ENCODE results near the gene WDHD1. TPM values are rescaled to one million over a fixed set of nuclear protein-coding genes. Genes with fewer than 3 reads are reported as not detected.
"Not testable (repeated sequence)": the region's sequence is repeated elsewhere in the genome, so short reads cannot be mapped to it uniquely, and the experiment has no call there.

Gene WDHD1
- total RNA-seq, 6 experiments from 2014 or later, result 9.8 to 20.3 (median 17.8) TPM

GRCh38 chr14:54906075-54906474 lies 120.8 kb downstream of the WDHD1 start:
- Mint-ChIP-seq H3K9me3 (no peaks in the 10 kb centered on the region), H3K27me3 (ENCODE audit: insufficient read depth) (peaks cover 2% of the 10 kb centered on the region; the same call in 1 of the 2 replicates)
- no peak for TF ChIP-seq CTCF (IDR thresholded peaks at IDR 0.05)

GRCh38 chr14:54902521-54903420 lies 124.1 kb downstream of the WDHD1 start, which contains the start of gene GCH1:
Gene GCH1, minus strand, starts transcription at chr14:54902826. Its CDS starts 163 bp downstream, at chr14:54902663.
- TF ChIP-seq CTCF (IDR thresholded peaks at IDR 0.05), result peak; percentile 52
- peaks cover 15% of the 10 kb centered on the region for H3K4me1 Mint-ChIP-seq (ENCODE audit: low read depth)
- no peaks in the 10 kb centered on the region for H3K36me3 Mint-ChIP-seq (ENCODE audit: low read depth)
- peak within 1 kb of the TSS; percentile 82 for H3K4me3 Mint-ChIP-seq
- DNase-seq, result no peak
- no peak within 1 kb of the TSS for H3K27ac Mint-ChIP-seq
- peaks cover 2% of the 10 kb centered on the region; the same call in 1 of the 2 replicates for H3K27me3 Mint-ChIP-seq (ENCODE audit: insufficient read depth)
- H3K9me3 Mint-ChIP-seq, result no peaks in the 10 kb centered on the region

More at GRCh38 chr14:54906075-54906474, 120.8 kb downstream of the WDHD1 start:
- DNase-seq, result no peak
- Mint-ChIP-seq H3K4me1 (ENCODE audit: low read depth) (peaks cover 6% of the 10 kb centered on the region), H3K36me3 (ENCODE audit: low read depth) (no peaks in the 10 kb centered on the region), H3K27ac (no peak overlapping the region), H3K4me3 (no peak overlapping the region)

- Mint-ChIP-seq H3K4me3 (peak overlapping the region; percentile 80), H3K27ac (no peak overlapping the region), H3K9me3 (no peaks in the 10 kb centered on the region), H3K27me3 (ENCODE audit: insufficient read depth) (peaks cover 3% of the 10 kb centered on the region; the same call in 1 of the 2 replicates), H3K4me1 (ENCODE audit: low read depth) (peaks cover 15% of the 10 kb centered on the region), H3K36me3 (ENCODE audit: low read depth) (no peaks in the 10 kb centered on the region)
- no peak for DNase-seq
- no peak for TF ChIP-seq CTCF (IDR thresholded peaks at IDR 0.05)
Measured at GRCh38 chr14:54902143-54902520, 124.8 kb downstream of the WDHD1 start.

- DNase-seq, result no peak
- Mint-ChIP-seq H3K36me3 (ENCODE audit: low read depth) (no peaks in the 10 kb centered on the region), H3K4me1 (ENCODE audit: low read depth) (peaks cover 15% of the 10 kb centered on the region), H3K27me3 (ENCODE audit: insufficient read depth) (peaks cover 4% of the 10 kb centered on the region; the same call in 1 of the 2 replicates), H3K27ac (no peak overlapping the region), H3K9me3 (no peaks in the 10 kb centered on the region), H3K4me3 (peak overlapping the region; percentile 80)
- no peak for TF ChIP-seq CTCF (IDR thresholded peaks at IDR 0.05)
Measured at GRCh38 chr14:54901380-54902142, 125.3 kb downstream of the WDHD1 start.

GRCh38 chr14:54899573-54899972 lies 127.3 kb downstream of the WDHD1 start:
- Mint-ChIP-seq H3K27me3 (ENCODE audit: insufficient read depth) (peaks cover 4% of the 10 kb centered on the region; the same call in 1 of the 2 replicates), H3K27ac (no peak overlapping the region)

GRCh38 chr14:54897809-54898555 lies 128.9 kb downstream of the WDHD1 start:
- H3K9me3 Mint-ChIP-seq; H3K4me3 Mint-ChIP-seq; H3K27me3 Mint-ChIP-seq (ENCODE audit: insufficient read depth); H3K27ac Mint-ChIP-seq; H3K36me3 Mint-ChIP-seq (ENCODE audit: low read depth): not testable (repeated sequence)
- H3K4me1 Mint-ChIP-seq (ENCODE audit: low read depth), result peaks cover 34% of the 10 kb centered on the region
- peak; percentile 30 for DNase-seq

More at GRCh38 chr14:54899573-54899972, 127.3 kb downstream of the WDHD1 start:
- TF ChIP-seq CTCF (IDR thresholded peaks at IDR 0.05), result no peak
- DNase-seq, result no peak
- H3K4me3 Mint-ChIP-seq, result no peak overlapping the region
- H3K4me1 Mint-ChIP-seq (ENCODE audit: low read depth), result peaks cover 27% of the 10 kb centered on the region
- H3K9me3 Mint-ChIP-seq, result no peaks in the 10 kb centered on the region
- H3K36me3 Mint-ChIP-seq (ENCODE audit: low read depth), result no peaks in the 10 kb centered on the region
